ENCODE results near the gene ZBTB16.

Gene ZBTB16

DNA sequence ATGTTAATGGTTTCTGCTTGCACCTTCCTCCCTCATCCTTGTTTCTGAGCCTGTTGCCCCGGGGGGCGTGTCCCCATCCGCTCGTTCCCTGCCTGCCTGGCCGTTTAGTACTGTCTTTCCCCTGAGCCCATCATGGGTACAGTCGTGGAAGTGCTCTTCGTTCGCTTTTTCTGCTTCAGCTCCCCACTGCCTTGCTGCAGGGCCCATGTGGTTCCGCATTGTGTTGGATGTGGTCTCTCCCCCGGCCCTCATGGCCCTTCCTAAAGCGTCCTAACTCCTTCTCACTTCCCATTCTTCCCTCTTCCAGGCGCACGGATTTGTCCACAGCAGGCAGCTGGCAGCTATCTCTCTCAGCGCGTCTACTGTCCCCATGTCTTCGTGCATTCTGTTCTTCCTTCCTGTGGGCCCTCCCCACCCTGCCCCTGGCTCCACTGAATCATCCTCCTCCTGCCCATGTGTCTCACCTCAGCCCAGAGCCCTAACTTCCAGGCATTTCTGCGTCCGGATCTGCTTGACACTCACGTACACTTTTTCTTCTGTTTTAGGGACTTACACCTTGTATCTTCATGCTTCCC is 98.1 kb downstream of the ZBTB16 start:
- DNase-seq: no peak

DNA sequence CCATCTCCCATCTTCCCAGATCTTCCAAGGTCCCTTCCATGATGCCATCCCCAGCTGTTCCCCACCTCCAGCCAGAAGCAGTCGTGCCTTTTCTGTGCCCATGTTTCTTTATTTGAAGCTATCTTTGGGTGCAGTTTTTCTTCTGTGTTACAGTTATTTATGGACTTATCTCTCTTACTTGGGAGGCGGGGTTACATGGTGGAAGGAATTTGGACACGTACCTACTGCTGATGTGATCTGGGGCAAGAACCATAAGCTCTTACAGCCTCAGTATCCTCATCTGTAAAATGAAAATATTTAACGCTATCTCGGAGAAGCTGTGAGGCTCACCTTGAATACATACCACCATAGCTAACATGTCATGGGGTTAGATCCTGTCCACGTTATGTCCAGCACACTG is 98.9 kb downstream of the ZBTB16 start:
- DNase-seq: no peak

DNA sequence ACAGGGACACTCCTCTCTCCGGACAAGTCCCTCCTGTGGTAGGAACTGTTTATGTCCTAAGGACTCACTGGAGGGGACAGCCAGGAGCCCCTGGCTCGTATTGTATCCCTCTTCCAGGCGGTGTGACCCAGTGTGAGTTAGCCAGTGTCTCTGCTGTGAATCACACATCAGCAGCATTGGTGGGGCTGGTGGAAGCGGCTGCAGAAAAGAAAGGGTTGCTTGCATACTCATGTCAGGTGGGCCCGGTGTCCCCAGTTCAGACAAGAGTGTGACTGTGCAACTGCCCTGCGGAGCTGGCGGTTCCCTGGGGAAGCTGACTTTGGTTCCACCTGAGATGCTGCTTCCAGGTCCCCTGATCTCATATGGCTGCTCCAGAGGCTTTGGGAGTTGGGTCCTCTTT is 99.4 kb downstream of the ZBTB16 start:
- DNase-seq: no peak

DNA sequence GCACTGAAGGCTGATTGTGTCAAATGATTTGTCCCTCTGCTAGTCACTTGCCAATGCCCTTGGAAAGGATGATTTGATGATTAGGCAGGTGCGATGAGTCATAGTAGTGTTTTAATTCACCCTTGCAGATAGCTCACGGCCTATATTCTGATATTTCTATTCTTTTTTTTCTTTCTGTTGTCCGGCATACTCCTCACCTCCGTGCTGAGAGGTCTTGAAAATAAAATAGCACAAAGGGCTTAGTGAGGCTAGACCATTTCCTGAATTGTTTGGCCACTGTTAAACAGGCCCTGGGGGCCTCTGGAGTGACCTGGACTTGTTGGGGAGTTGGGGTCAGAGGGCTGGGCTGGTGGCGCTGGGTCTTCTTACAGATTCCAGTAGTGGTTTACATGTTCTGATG is 99.8 kb downstream of the ZBTB16 start:
- DNase-seq: peak in 1 of 2 experiments; percentile 5

DNA sequence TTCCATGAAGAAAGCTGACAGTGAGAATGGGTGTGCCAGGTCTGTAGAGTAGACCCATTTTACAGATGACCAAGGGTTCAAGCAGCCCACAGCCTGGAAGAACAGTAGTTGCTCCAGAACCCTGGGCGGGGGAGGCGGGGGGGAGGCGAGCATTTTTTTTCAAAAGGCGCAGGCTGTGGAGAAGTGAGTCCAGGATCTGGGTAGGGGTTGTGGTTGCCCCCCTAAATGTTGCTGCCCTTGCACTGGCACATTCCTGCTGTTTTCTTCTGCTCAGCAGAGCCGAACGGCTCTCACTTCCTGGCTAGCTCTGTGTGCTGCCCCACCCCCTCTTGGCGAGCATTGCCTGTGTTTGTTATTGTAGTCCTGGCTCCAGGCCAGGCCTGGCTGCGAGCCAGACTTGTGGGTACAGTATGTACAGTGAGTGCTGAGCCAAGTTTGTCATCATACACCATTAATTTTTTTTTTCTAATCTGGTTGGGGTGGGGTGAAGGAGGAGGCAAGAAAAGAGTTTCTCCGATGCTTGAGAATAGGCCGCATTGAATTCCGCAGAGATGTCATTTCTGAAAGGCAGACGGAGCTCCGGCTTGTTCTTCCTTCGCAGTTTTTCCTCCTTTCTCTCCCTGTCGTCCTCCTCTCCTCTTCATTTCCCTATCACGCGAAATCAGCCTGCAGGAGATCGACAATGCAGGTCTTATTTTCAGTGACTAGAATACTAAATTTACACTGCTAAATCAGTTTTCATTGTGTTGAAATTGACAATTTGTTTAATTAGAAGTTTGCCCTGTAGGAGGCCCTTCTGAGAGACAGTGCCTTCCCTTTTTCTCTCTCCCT is 100.5 kb downstream of the ZBTB16 start:
- peak; percentile 9 to 84 for DNase-seq

DNA sequence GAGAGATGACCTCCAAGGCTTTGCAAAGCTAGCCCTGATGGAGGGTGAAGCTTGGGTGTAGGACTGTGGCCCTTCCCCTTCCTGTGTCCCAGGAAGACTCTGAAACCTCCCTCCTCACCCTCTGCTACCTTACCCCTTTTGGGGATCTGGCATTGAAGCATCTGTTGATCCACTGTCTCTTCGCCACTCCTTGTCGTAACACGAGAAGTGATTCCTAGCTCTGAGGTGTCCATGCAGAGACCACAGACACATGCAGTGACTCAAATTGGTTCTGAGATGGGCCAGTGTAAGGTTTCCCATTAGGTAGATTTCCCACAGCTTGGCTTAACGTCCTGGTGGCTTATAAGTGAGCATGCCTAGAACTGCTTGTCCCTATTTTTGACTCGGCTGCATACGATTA is 101.4 kb downstream of the ZBTB16 start:
- no peak for DNase-seq

DNA sequence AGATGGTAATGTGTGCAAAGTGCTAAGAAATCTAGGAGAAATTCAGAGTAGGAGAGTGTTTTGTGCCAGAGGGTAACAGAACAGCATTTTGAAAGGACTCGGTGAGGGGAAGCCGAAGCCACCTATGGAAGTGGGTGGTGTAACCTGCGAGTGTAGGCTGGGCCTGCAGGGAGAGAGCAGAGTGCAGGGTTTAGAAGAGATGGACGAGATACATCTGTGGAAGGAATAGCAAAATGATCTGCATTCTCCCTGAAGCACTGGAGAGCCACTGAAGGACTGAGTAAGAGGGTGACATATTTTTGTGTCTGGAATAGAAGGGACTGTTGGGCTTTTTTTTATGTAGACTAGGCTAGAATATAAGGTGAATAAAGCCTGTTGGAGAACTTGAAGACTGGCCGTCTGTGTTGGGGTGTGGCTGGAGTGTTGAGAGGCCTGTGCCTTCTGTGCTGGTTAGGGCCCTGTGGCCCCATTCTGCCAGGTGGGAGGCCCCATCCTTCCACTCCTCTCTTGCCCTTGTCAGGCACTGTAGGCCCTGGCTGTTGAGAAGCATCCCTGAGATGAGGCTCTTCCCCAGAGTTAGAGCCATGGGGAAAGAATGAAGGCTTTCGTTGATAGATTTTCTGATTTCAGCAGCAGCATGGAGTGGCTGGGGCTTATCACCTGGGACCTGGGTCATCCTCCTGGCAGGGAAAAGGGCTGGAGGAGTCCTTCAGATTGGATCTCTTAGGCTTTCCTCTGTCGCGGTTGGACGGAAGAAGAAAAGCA is 102.2 kb downstream of the ZBTB16 start:
- DNase-seq: no peak

DNA sequence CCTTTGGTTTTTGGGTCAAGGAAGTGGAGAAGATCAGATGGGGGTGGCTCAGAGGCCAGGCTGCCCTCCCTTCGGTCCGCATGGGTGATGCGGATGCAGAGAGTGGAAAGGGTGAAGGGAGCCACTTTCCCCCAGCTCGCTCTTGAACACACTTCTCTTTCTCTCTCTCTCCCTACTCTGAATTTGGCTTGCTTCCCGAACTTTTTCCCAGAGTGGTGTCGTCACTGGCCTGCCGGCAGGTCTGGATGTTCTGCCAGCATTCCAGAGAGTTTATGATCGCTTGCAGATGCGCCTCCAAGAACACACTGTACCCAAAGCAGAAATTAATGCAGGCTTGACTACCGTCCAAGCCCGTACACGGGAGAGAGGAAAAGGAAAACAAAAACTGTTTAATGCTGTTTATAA is 103.2 kb downstream of the ZBTB16 start:
- no peak for DNase-seq

DNA sequence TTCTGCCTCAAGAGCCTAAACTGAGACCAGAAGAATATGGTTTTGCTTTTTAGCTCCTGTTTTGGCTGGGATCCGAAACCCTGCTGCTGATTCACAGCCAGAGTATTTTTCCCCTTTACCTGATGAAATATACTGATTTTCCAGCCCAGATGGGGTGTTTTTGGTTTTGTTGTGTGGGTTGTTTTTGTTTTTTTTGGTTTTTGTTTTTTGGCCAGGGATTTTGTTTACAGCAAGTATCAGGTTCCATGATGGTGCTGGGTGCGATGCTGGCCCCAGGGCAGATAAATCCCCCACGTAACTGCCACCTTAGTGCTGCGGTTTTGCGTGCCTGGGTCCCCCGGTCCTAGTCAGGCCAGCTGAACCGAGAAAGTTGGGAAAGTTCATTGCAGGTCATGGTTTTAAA is 103.7 kb downstream of the ZBTB16 start:
- DNase-seq: no peak

DNA sequence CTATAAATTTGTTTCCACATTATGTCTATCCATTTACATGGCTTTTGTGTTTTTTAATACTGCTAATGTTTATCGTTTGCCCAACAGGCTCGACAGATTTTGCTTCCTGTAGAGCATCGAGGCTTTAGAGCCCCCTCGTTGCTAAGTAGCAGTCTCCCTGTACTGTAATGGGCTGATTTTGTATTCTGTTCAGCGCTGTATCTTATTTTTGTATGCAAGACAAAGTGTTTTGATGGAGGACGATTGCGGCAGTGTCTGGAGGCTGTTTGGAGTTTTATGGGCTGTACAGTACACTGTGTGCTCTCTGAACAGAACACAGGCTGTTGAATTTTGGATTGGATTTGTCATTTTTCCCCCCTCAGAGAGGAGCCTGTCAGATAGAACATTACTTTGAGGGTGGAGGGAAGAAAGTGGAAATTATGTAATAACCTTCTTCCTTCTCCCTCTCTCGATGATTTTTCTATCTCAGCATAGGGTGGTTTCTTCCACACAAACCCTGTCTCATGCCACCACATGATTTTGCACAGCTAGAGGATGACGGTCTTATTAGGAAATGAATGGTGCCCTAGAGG is 104.4 kb downstream of the ZBTB16 start:
- DNase-seq: no peak

DNA sequence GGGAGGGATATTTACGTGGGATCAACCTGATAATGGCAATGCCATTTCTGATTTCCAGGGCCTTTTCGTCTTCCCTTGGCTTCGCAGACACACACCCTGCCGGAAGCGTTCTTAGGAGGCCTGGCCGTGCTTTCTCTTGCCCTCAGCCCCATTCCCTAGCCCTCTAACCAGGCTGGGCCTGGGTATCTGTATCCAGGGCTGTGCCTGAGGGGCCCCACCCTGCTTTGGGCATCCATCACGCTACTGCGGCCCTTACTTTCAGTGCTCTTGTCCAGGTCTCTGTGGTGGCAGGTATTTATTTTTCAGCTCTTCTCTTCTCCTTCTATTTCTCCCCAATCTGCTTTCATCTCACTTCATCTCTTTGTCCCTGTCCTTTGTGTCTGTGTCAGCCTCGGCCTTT is 105.0 kb downstream of the ZBTB16 start:
- DNase-seq: no peak

DNA sequence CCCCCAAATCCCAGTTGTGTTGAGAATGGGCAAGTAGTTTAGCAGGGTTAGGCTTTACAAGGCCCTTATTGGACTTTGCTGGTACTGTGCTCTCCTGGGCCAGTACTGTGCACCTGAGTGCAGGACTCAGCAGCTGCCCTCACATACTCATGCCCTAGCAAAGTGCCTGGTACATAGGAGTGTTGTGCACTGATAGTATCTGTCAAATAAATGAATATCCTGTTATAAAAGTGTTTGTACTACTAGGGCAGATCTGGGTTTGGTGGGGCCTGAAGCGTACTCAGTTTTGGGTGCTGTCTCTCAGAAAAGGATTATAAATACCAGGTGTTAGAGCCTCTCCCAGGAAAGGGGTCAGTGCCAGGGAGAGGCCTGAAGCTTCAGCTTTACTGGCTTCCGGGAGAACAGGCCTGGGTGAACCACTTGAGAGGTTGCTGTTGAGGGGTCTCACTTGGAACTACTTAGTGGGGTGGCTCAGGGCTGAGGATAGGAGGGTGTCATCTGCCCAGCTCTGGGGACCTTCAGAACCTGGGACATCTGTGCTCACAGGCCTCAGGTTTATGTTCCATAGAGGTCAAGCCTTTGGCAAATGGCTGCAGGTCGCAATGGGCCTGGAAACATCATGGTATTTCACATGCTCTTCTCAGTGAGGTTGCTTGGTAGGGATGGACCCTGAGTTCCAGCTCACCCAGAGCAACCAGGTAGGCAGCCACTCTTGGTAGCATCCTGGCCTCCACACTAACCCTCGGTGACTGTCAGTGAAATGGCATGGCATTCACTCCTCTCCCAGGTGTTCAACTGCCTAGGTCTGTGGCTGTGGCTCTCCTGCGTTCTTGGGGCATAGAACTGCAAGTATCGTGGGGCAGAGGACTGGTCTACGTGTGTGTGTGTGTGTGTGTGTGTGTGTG is 106.1 kb downstream of the ZBTB16 start:
- no peak for DNase-seq

DNA sequence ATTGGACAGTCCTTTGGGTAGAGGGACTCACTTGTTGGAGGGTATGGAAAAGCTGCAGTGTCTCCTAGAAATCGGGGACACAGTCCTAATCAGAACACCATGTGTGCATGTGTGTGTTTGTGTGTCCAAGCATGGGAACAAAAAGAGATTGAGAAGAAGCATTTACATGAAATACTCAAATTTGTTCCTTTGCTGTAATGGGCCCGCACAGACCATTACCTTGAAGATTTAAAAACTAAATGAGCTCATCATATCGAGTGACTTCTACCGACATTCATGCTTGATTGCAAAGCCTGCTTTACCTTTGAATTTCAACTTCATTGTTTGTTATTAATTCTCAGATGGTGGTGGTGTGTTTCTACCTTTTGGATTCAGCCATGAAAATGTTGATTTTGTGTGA is 106.9 kb downstream of the ZBTB16 start:
- DNase-seq: no peak

DNA sequence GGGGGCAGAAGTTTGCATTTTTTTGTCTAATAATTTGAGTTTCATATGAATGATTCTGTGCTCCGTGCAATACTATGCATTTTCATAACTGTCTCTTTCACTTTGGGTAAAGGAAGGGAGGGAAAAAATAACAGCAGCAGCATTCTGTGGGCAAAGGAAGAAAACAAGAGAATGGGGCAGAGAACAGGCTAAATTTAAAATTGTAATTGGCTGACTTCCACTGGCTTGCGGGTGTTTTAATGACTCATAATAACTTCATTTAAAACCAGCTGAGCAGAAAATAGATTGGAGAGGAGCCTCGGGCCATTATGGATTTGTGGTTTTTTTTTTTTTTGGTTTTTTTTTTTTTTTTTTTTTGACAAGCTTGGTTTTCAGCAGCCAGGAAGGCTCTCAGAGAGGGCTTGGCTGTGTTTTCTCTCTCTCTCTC is 107.4 kb downstream of the ZBTB16 start:
- no peak for DNase-seq

DNA sequence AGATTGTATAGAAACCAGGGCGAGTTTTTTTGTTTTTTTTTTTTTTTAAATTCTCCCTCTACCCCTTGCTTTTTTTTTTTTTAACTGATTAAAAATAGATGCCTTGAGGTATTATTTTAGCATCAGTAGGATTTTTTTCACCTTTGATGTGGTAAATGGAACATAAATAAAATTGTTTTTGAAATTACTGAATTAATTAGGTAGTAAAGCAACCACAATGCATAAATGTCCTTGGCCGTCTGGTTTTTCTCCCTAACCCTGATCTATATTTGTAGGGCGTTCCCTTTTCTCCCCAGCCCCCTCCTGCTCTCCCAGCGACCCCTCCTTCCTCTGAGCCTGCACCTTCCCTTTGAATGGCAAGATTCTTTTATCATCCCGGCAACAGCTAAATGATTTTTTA is 107.8 kb downstream of the ZBTB16 start:
- no peak for DNase-seq

DNA sequence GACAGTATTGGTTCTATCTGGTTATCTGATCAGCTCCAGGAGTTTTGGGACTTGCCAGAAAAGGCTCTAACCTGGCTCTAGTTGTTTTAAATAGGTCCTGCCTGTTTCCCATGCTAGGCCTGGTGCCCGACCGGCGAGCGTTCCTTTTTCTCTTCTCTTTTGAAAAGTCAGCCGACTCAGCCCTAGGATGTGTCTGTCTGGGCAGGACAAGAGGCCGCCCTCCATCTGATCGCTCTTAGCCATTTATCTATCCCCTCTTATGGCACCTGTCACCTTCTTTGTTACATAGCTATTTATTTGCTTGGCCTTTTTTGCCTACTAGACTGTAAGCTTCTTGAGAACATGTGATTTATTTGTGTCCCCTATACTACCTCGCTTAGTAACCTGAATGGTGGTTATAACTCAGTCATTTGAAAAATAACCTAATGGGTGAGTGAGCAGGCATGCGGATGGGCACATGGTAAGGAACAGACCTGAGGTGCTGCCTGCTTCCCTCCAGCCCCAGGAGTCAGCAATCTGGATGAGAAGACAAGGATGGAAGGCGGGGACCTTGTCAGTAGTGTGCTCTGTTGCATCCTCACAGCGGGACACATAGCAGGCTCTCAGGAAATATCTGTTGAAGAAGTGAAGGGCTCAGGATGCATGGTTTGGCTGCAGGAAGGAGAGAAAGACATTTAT is 108.4 kb downstream of the ZBTB16 start:
- no peak for DNase-seq

DNA sequence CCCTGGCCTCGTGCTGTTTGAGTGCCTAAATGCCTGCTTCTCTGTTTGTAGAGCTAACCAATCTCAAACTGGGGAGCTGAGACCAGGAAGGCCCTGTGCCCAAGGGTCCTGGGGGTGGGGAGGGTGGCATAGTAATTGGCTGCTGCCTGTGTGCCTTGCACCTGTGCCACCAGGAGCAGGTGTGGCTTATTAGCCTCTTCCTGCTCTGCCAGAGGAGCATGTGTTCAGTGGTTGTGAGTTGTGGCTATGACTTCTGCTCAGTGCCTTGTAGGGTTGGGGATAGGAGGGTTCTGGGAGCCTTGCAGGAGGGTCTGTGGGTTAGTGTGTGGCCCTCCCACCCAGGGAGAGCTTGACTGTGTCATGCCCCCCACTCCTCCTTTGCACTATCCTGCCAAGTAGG is 109.2 kb downstream of the ZBTB16 start:
- DNase-seq: no peak

DNA sequence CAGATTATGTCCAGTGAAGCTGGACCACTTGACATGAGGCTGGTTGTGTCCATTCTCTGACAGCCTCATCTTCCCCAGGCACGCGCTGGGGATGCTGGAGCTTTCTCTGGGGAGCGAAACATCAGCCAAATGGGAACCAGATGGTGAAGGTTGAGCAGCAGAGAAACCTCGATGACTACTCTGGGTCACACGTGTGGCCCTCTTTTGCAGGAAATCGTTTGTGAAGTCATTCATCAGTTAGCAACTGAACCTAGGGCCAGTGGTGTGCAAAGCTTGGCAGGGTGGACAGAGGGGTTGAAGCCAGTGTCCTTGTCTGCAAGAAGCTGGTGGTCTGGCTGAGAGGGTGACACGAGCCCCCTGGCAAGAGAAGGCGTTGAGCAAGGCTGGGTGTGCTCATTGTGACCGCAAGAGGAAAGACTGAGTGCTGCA is 109.8 kb downstream of the ZBTB16 start:
- no peak for DNase-seq

DNA sequence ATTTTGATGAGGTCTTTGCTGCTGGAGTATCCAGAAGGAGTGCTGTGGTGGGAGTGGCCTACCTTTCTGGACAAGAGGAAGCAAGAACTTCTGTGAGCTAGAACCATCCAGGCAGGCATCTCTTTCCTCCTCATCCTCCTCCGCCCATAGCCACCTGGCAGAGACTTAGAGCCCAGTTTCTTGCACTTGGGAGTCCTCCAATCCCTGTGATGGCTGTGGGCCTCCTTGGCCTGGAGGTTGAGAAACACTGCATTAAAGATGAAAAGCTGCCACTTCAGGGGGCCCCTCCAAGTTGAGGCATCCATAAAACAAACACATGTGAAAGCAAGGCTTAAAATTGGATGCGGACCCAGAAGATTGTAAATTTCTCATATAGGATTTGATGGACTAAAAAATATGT is 110.3 kb downstream of the ZBTB16 start:
- DNase-seq: no peak

DNA sequence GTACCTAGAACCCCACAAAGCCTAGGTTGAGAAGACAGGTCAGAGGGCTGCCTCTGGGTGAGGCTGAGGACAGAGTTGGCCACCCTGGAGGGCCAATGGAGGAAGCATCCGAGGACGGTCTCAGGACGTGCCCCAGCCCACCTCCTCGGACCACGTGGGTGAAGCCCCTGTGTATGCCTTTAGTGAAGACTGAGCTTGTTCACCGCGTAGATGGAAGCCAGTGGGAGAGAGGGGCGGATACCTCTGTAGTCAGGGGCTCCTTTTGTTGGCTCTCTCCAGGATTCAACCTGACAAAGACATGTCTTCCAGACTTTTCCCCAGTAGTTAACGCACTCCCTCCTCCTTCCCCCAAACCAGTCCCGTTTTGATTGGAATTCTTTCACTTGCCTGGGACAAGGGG is 110.7 kb downstream of the ZBTB16 start:
- DNase-seq: no peak

DNA sequence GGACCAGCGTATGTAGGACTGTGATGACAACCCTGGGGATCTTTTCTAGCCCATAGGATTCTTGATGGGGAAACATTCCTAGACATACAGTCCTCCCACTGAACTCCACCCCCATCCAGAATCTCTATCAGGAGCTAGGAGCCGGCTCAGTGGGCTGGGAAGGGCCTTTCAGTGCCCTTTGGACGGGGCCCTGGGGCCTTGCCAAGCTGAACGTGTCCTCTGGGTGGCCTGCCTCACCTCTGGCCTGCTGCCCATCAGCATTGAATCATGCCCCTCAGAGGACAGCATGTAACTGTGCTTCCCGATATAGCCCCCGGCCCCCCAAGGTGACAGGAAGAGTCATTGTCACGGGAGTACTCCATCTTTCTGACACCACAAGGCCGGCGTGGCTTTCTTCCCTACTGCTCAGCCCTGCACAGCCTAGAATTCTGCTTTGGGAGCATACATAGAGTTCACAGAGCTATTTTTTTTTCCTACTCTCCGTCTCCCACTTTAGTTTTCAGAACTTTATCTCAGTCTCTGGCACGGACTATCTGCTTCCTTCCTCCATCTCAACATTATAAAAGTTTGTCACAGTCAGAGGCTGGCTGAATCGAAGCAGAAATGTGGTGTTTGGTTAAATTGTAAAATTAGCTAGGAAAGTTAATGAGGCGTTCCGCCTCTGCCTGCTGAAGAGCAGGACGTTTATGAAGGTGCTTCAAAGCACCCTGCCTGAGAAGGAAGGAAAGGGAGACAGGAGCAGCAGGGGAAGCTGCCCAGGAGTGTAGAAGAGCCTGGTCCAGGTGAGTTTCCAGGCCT is 111.9 kb downstream of the ZBTB16 start:
- DNase-seq: no peak
